Prostate gland (tissue), 2 donors: Measurements from ENCODE around the gene GNAZ.

ENCODE experiments used
- POLR2AphosphoS5 ChIP-seq: sonication (generic); formaldehyde crosslinking; IDR thresholded peaks from one replicate; pipeline ENCODE4 v1.6.1; 2017; ENCODE audit warnings: antibody characterized with exemption
- TF ChIP-seq, protein P1 (sequence below), 4 experiments: fragments of 200-600 bp in 2 of 4; fragments of 450-650 bp in 2 of 4; sonication (generic) in 2 of 4; IDR thresholded peaks; 1 replicate in 3 of 4; 2 replicates in 1 of 4; pipeline ENCODE4 v1.5.1; 2016 to 2019; ENCODE audit warnings: antibody characterized with exemption in 4 of 4, mild to moderate bottlenecking in 2 of 4, moderate library complexity in 2 of 4

DNA sequence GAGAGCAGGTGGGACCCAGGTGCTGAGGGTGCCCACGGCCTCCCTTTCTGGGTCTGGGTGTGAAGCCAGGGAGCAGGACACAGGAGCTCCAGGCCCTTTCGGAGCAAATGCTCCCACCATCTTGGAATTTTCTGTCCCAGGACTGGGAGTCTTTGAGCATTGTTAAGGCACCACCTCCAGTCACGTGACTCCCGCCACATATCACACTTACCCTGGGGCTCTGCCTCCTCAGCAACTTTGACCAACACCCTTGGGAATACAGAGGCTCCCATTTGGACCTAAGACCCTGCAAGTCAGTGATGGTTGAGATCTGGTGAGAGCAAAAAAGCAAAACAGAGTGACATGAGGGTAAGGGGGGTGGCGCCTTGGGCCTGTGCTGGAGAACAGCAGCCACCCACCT lies 35.6 kb downstream of the GNAZ start:
- TF ChIP-seq, protein P1, sequence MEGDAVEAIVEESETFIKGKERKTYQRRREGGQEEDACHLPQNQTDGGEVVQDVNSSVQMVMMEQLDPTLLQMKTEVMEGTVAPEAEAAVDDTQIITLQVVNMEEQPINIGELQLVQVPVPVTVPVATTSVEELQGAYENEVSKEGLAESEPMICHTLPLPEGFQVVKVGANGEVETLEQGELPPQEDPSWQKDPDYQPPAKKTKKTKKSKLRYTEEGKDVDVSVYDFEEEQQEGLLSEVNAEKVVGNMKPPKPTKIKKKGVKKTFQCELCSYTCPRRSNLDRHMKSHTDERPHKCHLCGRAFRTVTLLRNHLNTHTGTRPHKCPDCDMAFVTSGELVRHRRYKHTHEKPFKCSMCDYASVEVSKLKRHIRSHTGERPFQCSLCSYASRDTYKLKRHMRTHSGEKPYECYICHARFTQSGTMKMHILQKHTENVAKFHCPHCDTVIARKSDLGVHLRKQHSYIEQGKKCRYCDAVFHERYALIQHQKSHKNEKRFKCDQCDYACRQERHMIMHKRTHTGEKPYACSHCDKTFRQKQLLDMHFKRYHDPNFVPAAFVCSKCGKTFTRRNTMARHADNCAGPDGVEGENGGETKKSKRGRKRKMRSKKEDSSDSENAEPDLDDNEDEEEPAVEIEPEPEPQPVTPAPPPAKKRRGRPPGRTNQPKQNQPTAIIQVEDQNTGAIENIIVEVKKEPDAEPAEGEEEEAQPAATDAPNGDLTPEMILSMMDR (IDR thresholded peaks at IDR 0.05): no peak
- no peak for TF ChIP-seq POLR2AphosphoS5
